Caco-2 (cell line): ENCODE measurements around the gene C1orf21. TPM values are rescaled to one million over a fixed set of nuclear protein-coding genes. Genes with fewer than 3 reads are reported as not detected.

Experiments
- BruUV-seq: library from RNA; stranded (reverse); fragments of 400-500 nt; replicated peaks from 2 replicates; lab custom pipeline; 2021; lab: Mats Ljungman, UMichigan
- CTCF ChIA-PET: fragments of 300-600 bp; sonication (Branson Sonifier 250); formaldehyde crosslinking; loops from one replicate; lab custom pipeline; 2022; ENCODE audit warnings: antibody characterized with exemption; lab: Charles Lee
- POLR2A ChIA-PET: fragments of 300-600 bp; sonication (Branson Sonifier 250); formaldehyde crosslinking; loops from one replicate; lab custom pipeline; 2022; ENCODE audit warnings: antibody characterized with exemption; lab: Charles Lee
- DNase-seq, 2 experiments: peaks; one replicate each; pipeline versions ENCODE4 v3.0.0 to v3.0.0-alpha.2; 2020 to 2022
- H3K27me3 ChIP-seq: replicated peaks from 2 replicates; pipeline ENCODE4 v1.6.0; 2011; ENCODE audit warnings: low read length; ENCODE audit not compliant: control insufficient read depth, insufficient read depth
- H3K36me3 ChIP-seq: 2 replicates; pipeline ENCODE4 v1.5.1; 2011; ENCODE audit warnings: low read length; ENCODE audit not compliant: control insufficient read depth, insufficient read depth
- H3K4me1 ChIP-seq: fragments of 250-450 bp; sonication (Bioruptor Pico); 2 replicates; pipeline ENCODE4 v1.5.1; 2020; ENCODE audit warnings: mild to moderate bottlenecking
- H3K4me3 ChIP-seq: 2 replicates; pipeline ENCODE4 v1.5.1; 2011; ENCODE audit warnings: low read depth, mild to moderate bottlenecking, control low read depth, low read length
- H3K9me3 ChIP-seq: fragments of 250-450 bp; sonication (Bioruptor Pico); 2 replicates; pipeline ENCODE4 v1.5.1; 2020; ENCODE audit warnings: mild to moderate bottlenecking, moderate library complexity
- H3K27ac Mint-ChIP-seq: one replicate; pipeline ENCODE4 v1.8.0; 2022; ENCODE audit warnings: mixed read lengths; ENCODE audit not compliant: unreplicated experiment
- H3K27me3 Mint-ChIP-seq: one replicate; pipeline ENCODE4 v1.8.0; 2022; ENCODE audit warnings: mixed read lengths; ENCODE audit not compliant: insufficient read depth, unreplicated experiment
- H3K36me3 Mint-ChIP-seq: one replicate; pipeline ENCODE4 v1.8.0; 2022; ENCODE audit warnings: mild to moderate bottlenecking, mixed read lengths; ENCODE audit not compliant: insufficient read depth, unreplicated experiment
- H3K4me1 Mint-ChIP-seq: one replicate; pipeline ENCODE4 v1.8.0; 2022; ENCODE audit warnings: low read depth, mixed read lengths; ENCODE audit not compliant: unreplicated experiment
- H3K4me3 Mint-ChIP-seq: one replicate; pipeline ENCODE4 v1.8.0; 2022; ENCODE audit warnings: mild to moderate bottlenecking, moderate library complexity, mixed read lengths; ENCODE audit not compliant: unreplicated experiment
- H3K9me3 Mint-ChIP-seq: one replicate; pipeline ENCODE4 v1.8.0; 2022; ENCODE audit warnings: mixed read lengths; ENCODE audit not compliant: unreplicated experiment
- intact Hi-C: fragments of 100-400 bp; cut with micrococcal nuclease; formaldehyde crosslinking; loops from one replicate; pipeline ENCODE4 v1.10.0; 2022; ENCODE audit not compliant: unreplicated experiment
- total RNA-seq: library from RNA; stranded (reverse); gene quantifications from 2 replicates; pipeline ENCODE4 v1.2.3, GENCODE V29; 2022
- TF ChIP-seq, protein P1 (sequence below), 2 experiments: fragments of 200-600 bp in 1 of 2; IDR thresholded peaks; 1 replicate in 1 of 2; 2 replicates in 1 of 2; pipeline versions ENCODE4 v1.5.1 to v1.8.0; 2011 to 2022; ENCODE audit warnings: antibody characterized with exemption in 1 of 2, control low read depth in 1 of 2, inconsistent platforms in 1 of 2, low read depth in 1 of 2, low read length in 1 of 2, mild to moderate bottlenecking in 1 of 2, moderate library complexity in 1 of 2; ENCODE audit not compliant: insufficient read depth in 1 of 2, severe bottlenecking in 1 of 2, unreplicated experiment in 1 of 2

The C1orf21 gene
- total RNA-seq, 1 experiment from 2014 or later = 0.82 TPM

DNA sequence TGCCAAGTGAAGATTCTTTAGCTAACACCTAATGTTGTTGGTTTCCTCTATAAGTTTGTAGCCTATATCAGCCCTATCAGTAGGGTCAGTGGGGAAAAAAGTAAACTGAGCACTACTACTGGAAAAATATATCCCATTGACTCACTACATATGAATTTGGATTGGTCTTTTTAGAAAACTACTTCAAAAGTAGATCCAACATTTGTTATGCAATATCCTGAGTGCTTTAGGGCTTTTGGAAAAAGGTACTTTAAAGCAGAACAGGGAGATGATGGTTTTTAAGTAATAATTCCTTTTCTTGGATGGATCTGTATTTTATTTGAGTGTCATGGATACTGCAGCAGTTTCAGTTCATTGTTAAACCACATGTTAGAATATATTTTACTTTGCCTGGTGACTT, 7.1 kb downstream of the C1orf21 start:
- CTCF ChIA-PET = no interaction called here
- no peaks in the 10 kb centered on the region for H3K4me1 ChIP-seq
- no peaks in the 10 kb centered on the region; the same call in 1 of the 2 replicates for H3K27me3 ChIP-seq
- peaks cover 23% of the 10 kb centered on the region for H3K27me3 Mint-ChIP-seq
- no TSS peak for BruUV-seq
- no peak overlapping the region for H3K27ac Mint-ChIP-seq
- TF ChIP-seq, protein P1, sequence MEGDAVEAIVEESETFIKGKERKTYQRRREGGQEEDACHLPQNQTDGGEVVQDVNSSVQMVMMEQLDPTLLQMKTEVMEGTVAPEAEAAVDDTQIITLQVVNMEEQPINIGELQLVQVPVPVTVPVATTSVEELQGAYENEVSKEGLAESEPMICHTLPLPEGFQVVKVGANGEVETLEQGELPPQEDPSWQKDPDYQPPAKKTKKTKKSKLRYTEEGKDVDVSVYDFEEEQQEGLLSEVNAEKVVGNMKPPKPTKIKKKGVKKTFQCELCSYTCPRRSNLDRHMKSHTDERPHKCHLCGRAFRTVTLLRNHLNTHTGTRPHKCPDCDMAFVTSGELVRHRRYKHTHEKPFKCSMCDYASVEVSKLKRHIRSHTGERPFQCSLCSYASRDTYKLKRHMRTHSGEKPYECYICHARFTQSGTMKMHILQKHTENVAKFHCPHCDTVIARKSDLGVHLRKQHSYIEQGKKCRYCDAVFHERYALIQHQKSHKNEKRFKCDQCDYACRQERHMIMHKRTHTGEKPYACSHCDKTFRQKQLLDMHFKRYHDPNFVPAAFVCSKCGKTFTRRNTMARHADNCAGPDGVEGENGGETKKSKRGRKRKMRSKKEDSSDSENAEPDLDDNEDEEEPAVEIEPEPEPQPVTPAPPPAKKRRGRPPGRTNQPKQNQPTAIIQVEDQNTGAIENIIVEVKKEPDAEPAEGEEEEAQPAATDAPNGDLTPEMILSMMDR (IDR thresholded peaks at IDR 0.05; ENCODE audit: insufficient read depth in 1 of 2, low read depth in 1 of 2, low read length in 1 of 2, severe bottlenecking in 1 of 2, unreplicated experiment in 1 of 2) = no peak
- no peaks in the 10 kb centered on the region for H3K9me3 Mint-ChIP-seq
- no peak overlapping the region for H3K4me3 Mint-ChIP-seq
- H3K4me1 Mint-ChIP-seq = no peaks in the 10 kb centered on the region
- H3K4me3 ChIP-seq = no peak overlapping the region
- no peaks in the 10 kb centered on the region for H3K36me3 Mint-ChIP-seq
- no peaks in the 10 kb centered on the region for H3K36me3 ChIP-seq
- intact Hi-C loops = no loop called here
- no peak for DNase-seq
- POLR2A ChIA-PET = no interaction called here
- H3K9me3 ChIP-seq = no peaks in the 10 kb centered on the region

DNA sequence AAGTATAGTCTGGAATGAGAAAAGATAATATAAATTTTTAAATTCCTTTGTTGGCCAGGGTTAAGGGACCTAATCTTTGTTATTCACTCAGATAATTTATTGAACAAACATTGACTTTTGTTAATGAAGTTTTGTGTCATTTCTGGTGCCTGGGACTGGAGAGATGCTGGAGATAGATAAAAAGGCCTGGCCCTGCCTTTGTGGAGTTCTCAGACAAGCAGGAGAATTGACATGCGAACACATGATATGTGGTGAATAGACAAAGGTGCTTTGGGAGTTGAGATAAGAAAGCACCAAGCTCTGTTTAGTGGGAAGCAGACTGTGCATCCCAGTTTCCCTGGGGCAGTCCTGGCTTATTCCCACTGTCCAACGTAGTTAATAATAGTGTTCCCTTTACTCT, 8.5 kb downstream of the C1orf21 start:
- no peaks in the 10 kb centered on the region for H3K36me3 ChIP-seq
- POLR2A ChIA-PET = no interaction called here
- Mint-ChIP-seq H3K36me3 (no peaks in the 10 kb centered on the region), H3K4me3 (no peak overlapping the region), H3K9me3 (no peaks in the 10 kb centered on the region), H3K27me3 (peaks cover 17% of the 10 kb centered on the region), H3K27ac (no peak overlapping the region), H3K4me1 (no peaks in the 10 kb centered on the region)
- intact Hi-C loops = no loop called here
- H3K4me1 ChIP-seq = no peaks in the 10 kb centered on the region
- BruUV-seq = no TSS peak
- DNase-seq = no peak
- CTCF ChIA-PET = no interaction called here
- H3K27me3 ChIP-seq = no peaks in the 10 kb centered on the region
- TF ChIP-seq, protein P1 (IDR thresholded peaks at IDR 0.05; ENCODE audit: insufficient read depth in 1 of 2, low read depth in 1 of 2, low read length in 1 of 2, severe bottlenecking in 1 of 2, unreplicated experiment in 1 of 2) = no peak
- H3K9me3 ChIP-seq = no peaks in the 10 kb centered on the region
- no peak overlapping the region for H3K4me3 ChIP-seq

DNA sequence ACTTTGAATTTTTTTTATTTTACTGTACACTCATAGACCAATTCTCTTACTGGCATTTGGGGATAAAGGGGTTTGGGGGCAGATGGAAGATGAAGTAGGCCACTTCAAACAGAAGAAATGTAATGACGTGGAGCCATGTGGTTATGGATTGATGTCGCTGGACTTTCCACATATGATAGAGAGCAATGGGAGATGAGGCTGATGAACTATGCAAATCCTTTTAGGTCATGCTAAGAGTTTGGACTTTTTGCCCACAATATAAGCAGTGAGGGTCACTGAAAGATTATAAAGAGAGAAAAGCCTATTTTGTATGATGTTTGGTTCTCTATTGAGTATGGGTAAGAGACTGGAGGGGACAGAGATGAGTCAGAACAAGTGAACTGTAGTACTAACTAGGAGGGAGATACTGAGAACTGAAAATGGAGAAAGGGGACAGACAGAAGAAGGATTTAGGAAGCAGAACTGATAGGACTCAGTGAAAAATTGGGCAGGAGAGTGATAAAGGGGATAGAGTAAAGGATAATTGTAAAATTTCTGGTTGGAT, 9.2 kb downstream of the C1orf21 start:
- H3K4me3 Mint-ChIP-seq = no peak overlapping the region
- H3K27me3 Mint-ChIP-seq = peaks cover 17% of the 10 kb centered on the region
- H3K27ac Mint-ChIP-seq = no peak overlapping the region
- H3K9me3 ChIP-seq = no peaks in the 10 kb centered on the region
- intact Hi-C loops = no loop called here
- H3K4me1 Mint-ChIP-seq = no peaks in the 10 kb centered on the region
- no peaks in the 10 kb centered on the region for H3K27me3 ChIP-seq
- no peak for DNase-seq
- H3K4me1 ChIP-seq = no peaks in the 10 kb centered on the region
- no peak overlapping the region for H3K4me3 ChIP-seq
- BruUV-seq = no TSS peak
- no peaks in the 10 kb centered on the region for H3K9me3 Mint-ChIP-seq
- ChIA-PET CTCF (no interaction called here), POLR2A (no interaction called here)
- no peaks in the 10 kb centered on the region for H3K36me3 ChIP-seq
- no peaks in the 10 kb centered on the region for H3K36me3 Mint-ChIP-seq
- TF ChIP-seq, protein P1 (IDR thresholded peaks at IDR 0.05; ENCODE audit: insufficient read depth in 1 of 2, low read depth in 1 of 2, low read length in 1 of 2, severe bottlenecking in 1 of 2, unreplicated experiment in 1 of 2) = no peak
